AG08395 (cell line): ENCODE data around the gene SYTL2.
A peak's percentile ranks its signal among the peaks of the same experiment; 100 is the strongest.
"Not testable (repeated sequence)": the region's sequence is repeated elsewhere in the genome, so short reads cannot be mapped to it uniquely, and the experiment has no call there.

Experiments
- DNase-seq: peaks from one replicate; pipeline ENCODE4 v3.0.0; 2012; ENCODE audit warnings: mixed read lengths, low spot score

Gene SYTL2

DNA sequence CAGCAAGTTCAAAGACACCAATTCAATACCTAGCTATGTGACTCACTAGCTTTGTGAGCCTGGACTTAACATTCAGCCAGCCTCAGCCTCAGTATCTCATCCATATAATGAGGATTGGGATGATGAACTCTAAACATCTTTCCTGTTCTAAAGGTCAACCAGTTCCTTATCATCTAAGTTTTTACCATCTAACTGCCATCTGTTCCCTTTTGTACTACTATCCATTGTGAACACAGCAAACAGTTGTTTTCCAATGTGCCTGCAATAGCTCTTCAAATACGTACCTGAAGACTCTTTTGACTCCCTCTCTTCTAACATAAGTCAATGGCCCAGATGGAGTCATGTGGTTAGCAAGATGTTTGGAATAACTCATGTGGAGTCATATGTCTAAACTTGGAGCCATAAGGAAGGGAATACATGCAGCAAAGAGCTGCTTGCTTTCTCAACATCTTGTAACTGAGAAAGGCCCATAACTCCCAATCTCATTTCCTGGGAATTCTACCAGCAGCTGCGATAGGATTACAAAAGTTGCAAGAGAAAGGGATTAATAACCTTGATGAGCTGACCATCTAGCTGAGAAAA is 19.4 kb downstream of the SYTL2 start:
- DNase-seq: no peak

DNA sequence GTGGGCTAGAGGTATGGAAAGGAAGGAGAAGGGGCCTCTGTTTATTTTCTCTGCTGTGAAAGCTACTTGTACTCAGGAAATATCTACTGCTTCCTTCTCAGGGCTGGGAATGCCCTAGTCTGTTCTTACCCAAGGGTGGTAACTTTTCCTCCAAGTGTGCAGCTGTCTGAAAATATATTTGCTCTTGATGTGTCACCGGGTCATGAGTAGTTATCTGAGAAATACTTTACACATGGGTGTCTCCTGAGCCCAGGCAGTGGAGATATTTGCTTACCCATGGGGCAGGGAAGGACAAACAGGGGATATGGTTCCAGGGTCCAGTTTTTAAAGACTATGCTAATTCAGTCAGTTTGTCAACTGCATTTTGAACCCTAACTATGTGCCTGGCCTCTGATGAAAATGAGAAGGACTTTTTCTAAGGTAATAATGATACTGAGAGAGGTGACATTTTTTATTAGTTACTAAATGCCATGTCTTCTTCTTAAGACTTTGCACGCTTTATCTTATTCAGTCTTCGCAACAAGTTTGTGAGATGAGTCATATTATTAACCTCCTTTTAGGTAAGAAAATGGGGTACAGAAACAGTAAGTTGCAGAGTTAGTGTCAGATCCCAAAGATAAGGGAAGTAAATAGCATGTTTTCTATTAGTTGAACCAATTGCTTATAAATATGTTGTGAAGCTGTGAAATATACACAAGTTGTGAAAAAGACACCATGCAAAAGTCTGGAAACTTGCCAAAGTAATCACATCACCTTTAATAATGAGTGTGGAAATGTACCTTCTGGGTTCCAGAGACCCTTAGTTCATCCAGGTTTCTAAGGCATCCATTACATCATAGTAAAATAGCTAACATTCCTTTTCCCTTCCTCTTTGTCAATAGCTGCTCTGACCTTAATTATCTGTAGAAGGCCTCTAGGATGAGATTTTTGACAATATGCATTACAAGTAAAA is 22.9 kb downstream of the SYTL2 start:
- no peak for DNase-seq

DNA sequence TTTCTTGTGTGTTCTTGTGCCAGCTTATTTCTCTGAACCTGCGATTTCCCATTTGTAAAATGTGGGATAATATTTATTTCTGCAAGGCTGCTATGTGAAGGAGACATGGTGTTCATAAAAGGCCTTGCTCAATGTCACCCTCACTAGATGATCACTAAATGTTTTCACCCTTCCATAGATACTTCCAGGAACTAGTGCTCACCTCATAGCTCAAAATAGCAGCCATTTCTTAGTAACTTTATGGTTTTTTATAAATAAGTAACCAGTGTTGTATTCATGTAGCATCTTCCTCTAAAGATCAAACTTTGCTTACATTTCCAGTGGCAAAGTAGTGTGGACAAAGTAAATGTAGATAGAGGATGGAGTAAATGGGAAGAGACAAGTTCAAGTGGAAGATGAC is 23.8 kb downstream of the SYTL2 start:
- DNase-seq: no peak

DNA sequence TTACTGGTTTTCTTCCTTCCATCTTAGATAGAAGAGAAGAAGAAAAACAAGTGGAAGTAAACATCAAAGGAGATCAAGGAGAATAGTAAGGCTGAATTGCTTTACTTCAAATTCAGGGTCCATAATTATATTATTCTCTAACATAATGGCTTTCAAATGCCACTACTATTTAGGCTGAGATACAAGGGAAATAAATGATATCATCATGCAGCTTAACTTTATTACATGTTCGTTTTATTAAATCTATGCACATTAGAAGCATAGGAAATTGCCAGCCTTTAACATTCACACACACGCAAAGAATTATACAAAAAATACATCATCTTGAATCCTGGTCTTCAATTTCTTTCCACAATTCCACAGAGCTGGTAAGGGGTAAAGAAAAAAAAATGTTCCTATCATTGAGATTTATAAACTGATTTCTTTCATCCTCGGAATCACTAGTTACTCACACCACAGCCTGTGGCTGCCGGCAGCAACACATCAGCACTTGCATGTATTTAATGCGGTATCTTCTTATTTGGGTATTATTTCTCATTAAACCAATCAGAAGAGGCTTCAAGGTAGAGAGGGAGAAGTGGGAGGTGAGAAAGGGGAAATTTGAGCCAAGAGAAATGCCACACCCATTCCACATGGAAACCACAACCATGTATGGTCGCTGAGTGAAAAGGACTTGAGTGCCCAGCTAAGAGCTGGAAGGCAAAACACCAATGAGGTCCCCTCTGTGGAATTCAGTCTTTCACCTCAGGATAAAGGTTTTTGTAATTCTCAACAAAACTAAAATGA is 26.3 kb downstream of the SYTL2 start:
- no peak for DNase-seq

DNA sequence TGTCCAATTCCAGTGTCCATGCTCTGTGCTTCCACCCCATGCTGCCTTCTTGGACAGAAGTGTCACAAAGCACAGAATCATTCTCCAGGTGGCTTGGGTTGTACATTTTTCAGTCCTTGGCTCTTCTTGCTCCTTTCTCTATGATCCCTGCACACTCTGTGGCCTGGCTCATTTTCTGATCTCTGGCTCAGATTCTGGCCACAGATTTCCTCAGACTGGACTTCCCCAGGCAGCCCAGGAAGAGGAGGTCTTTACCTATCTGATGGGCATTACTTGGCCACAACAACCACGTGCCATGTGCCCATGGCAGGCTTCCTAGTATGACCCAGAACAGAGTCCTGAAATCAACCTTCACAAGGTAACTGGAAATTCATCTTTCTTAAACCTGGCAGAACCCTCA is 27.2 kb downstream of the SYTL2 start:
- no peak for DNase-seq

DNA sequence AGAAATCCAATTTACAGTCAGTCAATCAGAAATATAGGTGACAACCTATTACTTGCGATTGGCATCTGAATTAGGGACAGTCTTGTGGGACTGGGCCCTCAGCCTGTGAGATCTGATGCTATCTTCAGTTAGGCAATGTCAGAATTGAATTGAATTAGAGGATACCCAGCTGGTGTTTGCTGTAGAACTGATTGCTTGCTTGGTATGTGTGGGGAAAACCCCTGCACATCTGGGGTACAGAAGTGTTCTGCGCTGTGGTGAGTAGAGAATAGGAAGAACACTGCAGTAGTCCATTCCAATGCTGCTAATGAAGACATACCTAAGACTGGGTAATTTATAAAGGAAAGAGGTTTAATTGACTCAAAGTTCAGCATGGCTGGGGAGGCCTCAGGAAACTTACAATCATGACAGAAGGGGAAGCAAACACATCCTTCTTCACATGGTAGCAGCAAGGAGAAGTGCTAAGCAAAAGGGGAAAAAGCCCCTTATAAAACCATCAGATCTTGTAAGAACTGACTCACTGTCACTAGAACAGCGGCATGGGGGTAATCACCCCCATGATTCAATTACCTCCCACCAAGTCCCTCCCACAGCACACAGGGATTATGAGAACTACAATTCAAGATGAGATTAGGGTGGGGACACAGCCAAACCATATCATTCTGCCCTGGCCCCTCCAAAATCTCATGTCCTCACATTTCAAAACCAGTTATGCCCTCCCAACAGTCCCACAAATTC is 30.0 kb downstream of the SYTL2 start:
- DNase-seq: not testable (repeated sequence)

DNA sequence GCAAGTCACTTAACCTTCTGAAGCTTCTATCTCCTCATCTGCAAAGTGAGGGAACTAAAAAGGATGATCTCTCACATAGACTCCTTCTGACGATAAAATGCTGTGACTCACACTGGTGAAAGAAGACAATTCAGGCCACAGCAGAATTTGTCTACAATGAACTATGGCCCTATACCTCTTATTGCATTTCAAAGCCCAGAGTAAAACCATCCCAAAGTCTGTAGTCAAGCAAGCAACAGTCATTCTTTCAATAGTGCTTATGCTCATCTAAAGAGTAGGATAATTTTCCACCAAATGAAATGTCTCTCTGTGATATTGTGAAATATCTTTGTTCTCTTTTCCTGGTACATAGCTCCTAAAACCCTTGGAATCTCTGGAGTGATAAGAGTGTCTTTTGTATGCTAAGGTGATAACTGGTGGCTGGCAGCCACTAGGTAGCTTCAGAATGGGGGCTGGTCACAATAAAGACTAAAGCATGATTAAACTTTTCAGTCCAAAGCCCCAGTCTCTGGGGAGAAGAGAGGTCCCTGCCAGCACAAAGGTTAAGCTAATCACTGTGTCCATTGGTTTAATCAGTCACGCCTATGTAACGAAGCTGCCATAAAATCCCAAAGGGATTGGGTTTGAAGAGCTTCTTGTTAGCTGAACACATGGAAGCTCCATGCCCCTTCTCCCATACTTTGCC is 30.8 kb downstream of the SYTL2 start:
- peak; percentile 34 for DNase-seq

DNA sequence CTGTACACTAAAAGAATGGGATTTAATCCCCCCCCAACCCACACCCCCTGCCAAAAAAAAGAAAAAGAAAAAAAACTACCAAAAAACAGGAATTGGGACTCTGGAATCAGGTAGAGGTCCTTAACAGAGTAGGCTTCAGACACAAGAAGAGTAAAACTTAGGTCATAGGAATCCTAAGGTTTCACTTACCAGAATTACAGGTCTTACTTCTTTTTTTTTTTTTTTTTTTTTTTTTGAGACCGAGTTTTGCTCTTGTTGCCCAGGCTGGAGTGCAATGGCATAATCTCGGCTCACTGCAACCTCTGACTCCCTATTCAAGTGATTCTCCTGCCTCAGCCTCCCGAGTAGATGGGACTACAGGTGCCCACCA is 33.4 kb downstream of the SYTL2 start:
- DNase-seq: not testable (repeated sequence)

DNA sequence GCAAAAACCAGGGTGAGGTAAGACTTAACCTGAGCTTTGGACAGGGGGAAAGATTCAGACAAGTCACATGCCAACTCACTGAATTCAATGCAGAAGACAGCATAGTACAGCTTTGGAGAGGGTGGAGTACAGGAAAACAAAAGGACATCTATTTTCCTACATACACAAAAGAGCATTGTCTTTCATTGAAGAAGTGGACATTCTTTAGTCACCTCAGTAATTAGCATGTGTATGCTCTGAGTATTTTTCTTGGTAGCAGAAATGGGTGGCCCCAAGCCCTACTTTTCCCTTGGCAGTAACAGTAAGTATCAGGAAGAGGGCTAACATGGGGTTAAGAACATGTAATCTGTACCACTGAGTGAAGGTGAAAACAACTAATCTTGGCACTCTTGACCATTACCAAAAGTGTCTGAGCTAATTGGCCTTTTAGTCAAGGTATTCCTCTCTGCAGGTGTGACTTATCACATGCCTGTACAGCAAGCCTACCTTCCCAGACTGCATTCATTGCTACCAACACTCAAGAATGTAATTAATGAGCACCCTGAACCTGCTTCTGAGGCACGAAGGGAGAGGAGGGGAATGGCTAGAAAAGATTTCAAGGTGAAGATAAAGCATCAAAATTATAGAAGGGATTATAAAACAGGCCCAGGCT is 33.9 kb downstream of the SYTL2 start:
- DNase-seq: no peak

DNA sequence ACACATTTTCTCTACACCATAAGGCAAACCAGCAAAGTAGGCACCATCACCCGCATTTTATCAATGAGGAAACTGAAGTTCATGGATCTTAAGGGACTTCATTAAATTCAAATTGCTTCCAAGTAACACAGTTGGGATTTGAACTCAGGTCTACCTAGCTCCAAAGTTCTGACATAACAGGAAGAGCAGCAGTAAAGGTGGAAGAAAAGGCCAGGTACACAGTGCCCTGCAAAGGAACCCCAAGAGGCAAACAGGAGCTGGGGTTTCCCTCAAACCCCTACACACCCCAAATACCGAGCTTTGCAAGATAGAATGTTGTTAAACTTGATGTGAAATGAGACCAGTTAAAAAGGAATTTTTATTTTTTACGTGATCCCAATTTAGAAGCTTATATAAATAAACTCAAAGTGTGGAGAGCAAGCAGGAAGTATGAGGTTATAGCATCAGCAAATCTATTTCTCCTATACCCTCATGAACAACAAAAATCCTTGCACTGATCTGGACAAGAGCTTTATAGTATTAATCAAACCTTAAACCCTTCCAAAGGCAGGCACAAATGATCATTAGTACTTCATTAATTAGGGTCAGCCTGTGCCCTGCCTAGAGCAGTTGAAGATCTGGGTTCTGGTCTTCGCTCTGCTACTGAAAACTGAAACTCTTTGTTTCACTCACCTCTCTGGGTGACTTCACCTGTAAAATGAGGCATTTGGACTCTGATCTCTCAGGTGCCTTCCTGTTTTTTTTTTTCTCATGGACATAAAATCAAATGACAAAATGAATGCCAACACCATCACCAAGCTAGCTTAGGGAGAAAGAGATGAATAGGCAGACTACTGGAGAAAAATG is 36.5 kb downstream of the SYTL2 start:
- DNase-seq: no peak

DNA sequence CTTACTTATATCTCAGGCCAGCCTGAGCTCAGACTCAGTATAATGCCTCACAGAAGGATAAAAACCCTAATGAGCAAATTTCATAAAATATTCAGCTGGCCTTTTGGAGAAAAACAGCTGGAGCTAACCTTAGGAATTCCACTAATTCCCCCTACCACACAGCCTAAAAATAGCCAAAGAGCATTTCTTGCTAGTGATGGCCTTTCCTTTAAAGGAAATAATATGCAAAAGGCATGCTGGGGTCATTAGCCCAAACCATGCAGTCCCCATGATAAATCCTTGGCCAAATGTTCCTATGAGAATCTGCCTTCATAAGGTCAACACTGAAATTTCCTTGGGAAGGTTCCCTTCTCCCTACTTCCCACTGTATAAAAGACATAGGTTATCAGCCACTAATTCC is 38.2 kb downstream of the SYTL2 start:
- DNase-seq: peak; percentile 34

DNA sequence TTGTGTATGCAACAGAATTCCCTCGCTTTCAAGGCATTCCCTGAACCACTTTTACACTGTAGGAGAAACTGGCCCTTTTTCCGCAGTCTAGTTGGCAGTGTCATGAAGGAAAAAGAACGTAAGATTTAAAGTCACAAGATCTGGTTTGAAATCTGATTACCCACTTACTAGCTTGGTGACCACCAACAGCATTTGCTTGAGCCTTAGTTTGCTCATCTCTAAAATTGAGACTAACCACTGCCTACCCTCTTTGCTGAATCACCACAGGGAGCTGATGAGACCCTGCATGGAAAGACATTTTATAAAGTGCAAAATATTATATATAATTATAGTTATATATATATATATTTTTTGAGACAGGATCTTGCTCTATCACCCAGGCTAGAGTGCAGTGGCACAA is 39.4 kb downstream of the SYTL2 start:
- DNase-seq: no peak

DNA sequence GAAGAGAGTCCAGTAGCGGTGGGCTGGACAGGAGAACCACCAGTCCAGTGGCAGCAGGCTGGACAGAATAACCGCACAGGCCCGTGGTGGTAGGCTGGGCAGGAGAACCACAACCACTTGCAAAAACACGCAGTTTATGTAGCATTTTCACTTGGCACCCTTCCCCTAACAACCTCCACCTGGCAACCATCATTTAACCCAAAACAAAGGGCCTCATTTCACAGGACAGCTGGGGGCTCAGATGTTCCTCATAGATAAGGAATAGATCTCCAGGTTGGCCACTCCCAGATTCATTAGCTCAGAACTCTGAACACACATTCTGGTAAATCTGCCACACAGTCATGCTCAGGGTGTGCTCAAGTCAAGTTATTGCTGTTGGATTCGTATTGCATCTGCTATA is 41.2 kb downstream of the SYTL2 start:
- DNase-seq: no peak

DNA sequence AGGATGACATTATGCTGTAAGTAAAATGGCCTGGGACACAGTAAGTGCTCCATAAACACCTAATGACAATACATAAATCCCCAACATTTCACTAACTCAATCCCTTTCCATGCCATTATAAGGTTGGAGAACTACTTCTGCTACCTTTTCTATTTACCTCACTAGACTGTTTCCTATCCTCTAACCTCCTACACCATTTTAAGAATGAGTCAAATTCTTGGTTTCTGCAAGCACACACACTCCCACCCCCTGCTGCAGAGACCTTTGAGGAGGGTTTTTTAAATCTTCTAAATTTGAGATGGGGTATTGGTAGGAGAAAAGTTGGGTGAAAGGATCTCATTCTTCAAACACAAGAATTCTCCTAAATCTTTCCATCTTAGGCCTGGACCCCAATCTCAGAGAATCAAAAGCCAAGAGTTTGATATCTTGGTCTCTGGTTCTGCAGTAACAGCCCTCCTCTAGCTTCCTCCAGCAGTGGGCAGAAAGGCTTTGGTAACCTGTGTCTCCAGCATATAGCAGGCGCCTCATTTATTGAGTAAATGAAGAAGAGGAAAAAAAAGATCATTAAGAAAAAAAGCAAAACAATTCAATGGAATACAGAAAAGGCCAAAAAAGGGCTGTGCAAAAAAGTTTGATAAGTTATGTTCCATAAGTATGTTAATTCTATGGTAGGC is 42.3 kb downstream of the SYTL2 start:
- no peak for DNase-seq

DNA sequence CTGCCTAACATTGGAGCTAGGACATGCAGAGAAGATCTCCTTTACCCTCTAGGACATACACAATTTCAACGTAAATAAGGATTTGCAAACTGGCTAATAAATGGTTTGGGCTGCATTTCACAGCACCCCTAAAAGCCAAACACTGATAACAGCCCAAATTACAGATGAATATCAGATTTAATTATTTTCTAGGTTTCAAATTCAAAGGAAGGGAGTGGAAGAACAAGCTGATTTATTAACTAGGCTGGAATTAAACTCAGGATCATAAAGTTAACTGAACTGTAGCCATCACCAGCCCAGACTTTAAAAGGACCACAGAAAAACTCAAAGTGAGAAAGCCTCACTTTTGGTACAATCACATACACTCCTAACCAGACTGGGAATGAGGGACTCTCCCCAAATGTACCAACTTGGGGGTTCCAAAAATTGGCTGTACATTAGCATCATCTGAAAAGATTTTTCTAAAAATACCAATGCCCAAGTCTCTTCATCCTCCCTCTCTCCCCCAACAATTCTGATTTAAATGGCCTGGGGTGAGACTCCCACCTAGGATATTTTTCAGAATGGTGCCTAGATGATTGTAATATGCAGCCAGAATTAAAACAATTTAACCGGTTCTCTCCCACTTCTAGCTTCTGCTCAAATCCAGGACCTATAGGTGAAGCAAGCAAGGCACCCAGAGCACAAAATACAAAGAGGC is 43.5 kb downstream of the SYTL2 start:
- no peak for DNase-seq

DNA sequence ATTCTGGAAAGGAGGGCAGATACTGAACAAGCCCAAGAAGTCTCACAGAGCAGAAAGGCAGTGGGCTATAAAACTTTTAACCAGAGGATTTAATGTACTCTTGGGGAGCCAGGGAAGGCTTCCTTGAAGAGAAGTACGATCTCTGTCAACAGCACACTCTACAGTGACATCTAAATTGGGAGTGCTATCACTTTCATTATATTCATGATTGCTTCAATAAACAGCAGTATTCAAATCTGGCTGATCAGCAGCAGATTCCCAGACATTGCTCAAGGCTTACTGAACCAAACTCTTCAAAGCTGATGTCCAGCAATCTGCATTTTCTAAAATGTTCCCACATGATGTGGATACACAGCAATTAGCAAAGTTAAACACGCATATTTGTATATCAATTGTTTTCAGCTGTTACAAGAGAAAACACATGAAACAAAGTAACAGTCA is 44.2 kb downstream of the SYTL2 start:
- DNase-seq: peak; percentile 63

DNA sequence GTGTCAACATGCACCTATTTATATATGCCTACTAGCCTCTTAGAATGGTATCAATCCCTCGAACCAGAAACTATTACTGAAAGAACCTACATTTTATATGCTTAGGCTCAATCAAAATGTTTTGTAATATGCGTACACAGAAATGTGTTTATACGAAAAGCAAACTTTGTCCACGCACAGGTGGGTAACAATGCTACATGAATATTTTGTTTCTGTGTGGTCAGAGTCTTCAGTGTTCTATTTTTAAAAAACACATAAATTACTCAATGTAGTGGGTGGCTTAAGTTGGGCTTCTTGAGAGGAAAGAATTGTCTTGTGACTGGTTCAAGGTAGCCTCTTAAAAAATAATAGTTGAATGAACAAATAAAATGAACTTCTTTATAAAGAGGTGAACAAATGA is 46.1 kb downstream of the SYTL2 start:
- no peak for DNase-seq

DNA sequence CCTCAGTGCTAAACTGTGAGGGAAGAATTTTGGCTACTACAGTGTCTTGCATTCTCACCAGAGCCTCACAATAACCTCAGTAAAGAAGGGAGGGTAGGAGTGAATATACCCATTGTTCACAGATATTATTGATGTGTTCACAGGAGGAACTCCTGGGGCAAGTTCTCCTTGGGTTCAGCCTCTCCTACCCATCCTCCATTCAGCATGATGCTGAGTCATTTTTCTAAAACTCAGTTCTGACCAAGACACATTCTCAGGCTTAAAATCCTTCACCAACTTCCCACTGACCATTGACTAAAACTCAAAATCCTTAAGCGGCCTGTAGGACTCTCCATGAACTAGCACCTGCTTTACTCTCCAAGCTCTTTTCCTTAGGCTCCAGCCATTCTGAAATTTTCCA is 48.7 kb downstream of the SYTL2 start:
- DNase-seq: peak; percentile 18

DNA sequence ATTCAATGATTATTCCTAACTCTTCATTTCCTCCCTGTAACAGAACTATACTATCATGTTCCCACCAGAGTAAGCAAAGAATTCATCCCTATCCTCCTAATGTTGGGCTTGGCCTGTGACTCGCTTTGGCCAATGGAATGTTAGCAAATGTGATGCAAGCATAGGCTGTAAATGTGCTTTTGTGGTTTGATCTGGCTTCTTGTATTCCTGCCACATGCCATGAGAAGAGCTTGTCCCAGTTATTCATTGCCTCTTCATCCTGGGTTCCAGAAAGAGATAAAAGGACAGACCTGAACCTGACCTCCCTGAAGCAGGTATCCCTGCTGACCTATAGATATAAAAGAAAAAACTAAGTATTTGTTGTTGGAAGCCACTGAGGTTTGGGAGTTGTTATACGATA is 51.0 kb downstream of the SYTL2 start:
- peak; percentile 82 for DNase-seq
